PC-3 (cell line): ENCODE data around the gene TALDO1. TPM values are rescaled to one million over a fixed set of nuclear protein-coding genes. Genes with fewer than 3 reads are reported as not detected.

Experiments used
- ATAC-seq: fragments of 200-7000 bp; cut with Tn5 transposase; 2 replicates; pipeline ENCODE4 v1.9.1; 2020; ENCODE audit warnings: mild to moderate bottlenecking, moderate library complexity
- BruUV-seq: library from RNA; stranded (reverse); fragments of 400-500 nt; replicated peaks from 2 replicates; lab custom pipeline; 2021; lab: Mats Ljungman, UMichigan
- CTCF ChIA-PET: fragments of 300-600 bp; sonication (Branson Sonifier 250); formaldehyde crosslinking; loops from one replicate; lab custom pipeline; 2022; ENCODE audit warnings: antibody characterized with exemption; lab: Charles Lee
- POLR2A ChIA-PET: fragments of 300-600 bp; sonication (Branson Sonifier 250); formaldehyde crosslinking; loops from one replicate; lab custom pipeline; 2022; ENCODE audit warnings: antibody characterized with exemption; ENCODE audit not compliant: unreplicated experiment; lab: Charles Lee
- DNase-seq: peaks from one replicate; pipeline ENCODE4 v3.0.0-alpha.2; 2015
- H2AFZ ChIP-seq: fragments of 300-600 bp; sonication (generic); 2 replicates; pipeline ENCODE4 v1.6.0; 2016; ENCODE audit warnings: antibody characterized with exemption, low read length
- H3F3A ChIP-seq: fragments of 300-600 bp; sonication (generic); one replicate; pipeline ENCODE4 v1.6.0; 2017; ENCODE audit warnings: antibody characterized with exemption, low read length, control low read depth, mild to moderate bottlenecking; ENCODE audit not compliant: unreplicated experiment
- H3K27ac ChIP-seq: fragments of 300-600 bp; sonication (generic); 2 replicates; pipeline ENCODE4 v1.5.1; 2016; ENCODE audit warnings: mild to moderate bottlenecking, low read length
- H3K27me3 ChIP-seq: fragments of 300-600 bp; sonication (generic); 2 replicates; pipeline ENCODE4 v1.6.1; 2016; ENCODE audit warnings: low read length, mixed read lengths
- H3K36me3 ChIP-seq: fragments of 300-600 bp; sonication (generic); 2 replicates; pipeline ENCODE4 v1.6.1; 2016; ENCODE audit warnings: low read depth, mixed run types, low read length, mixed read lengths
- H3K4me1 ChIP-seq: fragments of 300-600 bp; sonication (generic); 2 replicates; pipeline ENCODE4 v1.5.1; 2016; ENCODE audit warnings: low read length; ENCODE audit not compliant: insufficient read depth
- H3K4me2 ChIP-seq: fragments of 300-600 bp; sonication (generic); 2 replicates; pipeline ENCODE4 v1.6.0; 2016; ENCODE audit warnings: low read length
- H3K4me3 ChIP-seq: fragments of 300-600 bp; sonication (generic); 2 replicates; pipeline ENCODE4 v1.5.1; 2016; ENCODE audit warnings: mild to moderate bottlenecking, low read length, mixed read lengths
- H3K79me2 ChIP-seq: fragments of 300-600 bp; sonication (generic); 2 replicates; pipeline ENCODE4 v1.6.1; 2017; ENCODE audit warnings: low read length, mixed read lengths
- H3K9ac ChIP-seq: fragments of 300-600 bp; sonication (generic); 2 replicates; pipeline ENCODE4 v1.6.0; 2016; ENCODE audit warnings: mild to moderate bottlenecking, low read length
- H3K9me2 ChIP-seq: fragments of 300-600 bp; sonication (generic); replicated peaks from 2 replicates; pipeline ENCODE4 v1.6.1; 2016; ENCODE audit warnings: mixed run types, low read length, mixed read lengths
- H3K9me3 ChIP-seq: fragments of 300-600 bp; sonication (generic); 2 replicates; pipeline ENCODE4 v1.6.1; 2016; ENCODE audit warnings: low read length, mixed read lengths
- H4K20me1 ChIP-seq: fragments of 300-600 bp; sonication (generic); 2 replicates; pipeline ENCODE4 v1.6.1; 2016; ENCODE audit warnings: low read length, mixed read lengths
- CTCF ChIP-seq: fragments of 300-600 bp; sonication (generic); conservative IDR thresholded peaks from 2 replicates; pipeline ENCODE4 v1.5.1; 2017; ENCODE audit warnings: antibody characterized with exemption, low read depth, mild to moderate bottlenecking, low read length
- EZH2 ChIP-seq: fragments of 300-600 bp; sonication (generic); IDR thresholded peaks from one replicate; pipeline ENCODE4 v1.6.1; 2017; ENCODE audit warnings: antibody characterized with exemption, mild to moderate bottlenecking, low read length; ENCODE audit not compliant: unreplicated experiment
- EZH2phosphoT487 ChIP-seq: fragments of 300-600 bp; sonication (generic); IDR thresholded peaks from 2 replicates; pipeline ENCODE4 v1.6.1; 2018; ENCODE audit warnings: mild to moderate bottlenecking, antibody characterized with exemption, low read length, borderline replicate concordance
- intact Hi-C: fragments of 100-400 bp; cut with micrococcal nuclease; formaldehyde crosslinking; loops from 2 replicates; pipeline ENCODE4 v1.9.0; 2023
- total RNA-seq: library from RNA; depleted of rRNA; stranded (reverse); fragments of >200 nt; gene quantifications from 2 replicates; pipeline ENCODE4 v1.2.3, GENCODE V29; 2014

Gene TALDO1
- total RNA-seq, 1 experiment from 2014 or later: 326 TPM

DNA sequence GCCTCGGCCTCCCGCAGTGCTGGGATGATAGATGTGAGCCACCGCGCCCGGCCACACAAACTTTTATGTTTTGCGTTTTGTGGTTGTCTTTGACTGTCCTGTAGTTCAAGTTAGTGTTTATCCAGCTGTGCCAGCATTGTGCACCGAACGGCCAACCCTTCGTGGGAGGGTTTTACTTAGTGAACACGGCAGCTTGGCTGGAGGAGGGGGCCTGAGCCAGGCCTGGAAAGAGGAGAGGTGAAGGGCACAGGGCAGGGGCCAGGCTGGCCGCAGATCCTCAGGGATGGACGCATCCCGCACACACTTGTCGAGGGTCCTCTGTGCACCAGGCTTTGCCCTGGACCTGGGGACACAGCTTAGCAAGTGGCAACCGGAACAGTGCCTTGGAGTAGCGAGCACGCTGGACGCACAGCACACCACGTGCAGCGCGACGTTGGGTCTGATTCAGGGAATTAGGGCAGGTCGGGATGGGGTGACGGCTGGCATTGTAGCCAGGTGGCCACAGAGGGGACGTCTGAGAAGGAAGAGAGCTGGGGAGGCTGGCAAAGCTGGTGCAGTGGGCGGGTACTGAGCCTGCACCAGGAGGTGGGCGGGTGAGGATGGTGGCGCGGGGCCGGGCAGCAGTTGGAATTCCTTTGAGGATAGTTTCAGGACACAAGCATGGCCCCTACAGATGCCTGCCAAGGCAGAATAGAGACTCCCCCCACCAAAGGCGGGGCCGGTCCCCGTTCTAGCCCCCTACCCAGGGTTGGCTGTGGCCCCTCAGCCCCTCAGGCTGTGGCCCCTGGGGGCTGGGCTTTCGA is 27.8 kb upstream of the TALDO1 start:
- no peak overlapping the region for H3K9ac ChIP-seq
- no TSS peak for BruUV-seq
- peaks cover 16% of the 10 kb centered on the region for H3K79me2 ChIP-seq
- peaks cover 6% of the 10 kb centered on the region; the same call in 1 of the 2 replicates for H3K36me3 ChIP-seq
- DNase-seq (no peak), ATAC-seq (no peak)
- no peaks in the 10 kb centered on the region for H4K20me1 ChIP-seq
- H3K4me2 ChIP-seq: no peak overlapping the region
- intact Hi-C loops: no loop called here
- no peak overlapping the region for H3K4me3 ChIP-seq
- H3F3A ChIP-seq: no peaks in the 10 kb centered on the region
- no peaks in the 10 kb centered on the region for H3K9me3 ChIP-seq
- H3K27me3 ChIP-seq: no peaks in the 10 kb centered on the region
- ChIA-PET POLR2A (no interaction called here), CTCF (no interaction called here)
- TF ChIP-seq EZH2: no peak
- TF ChIP-seq CTCF: no peak
- no peak for TF ChIP-seq EZH2phosphoT487
- H3K9me2 ChIP-seq: no peaks in the 10 kb centered on the region
- H3K27ac ChIP-seq: no peak overlapping the region
- H2AFZ ChIP-seq: no peak overlapping the region
- no peaks in the 10 kb centered on the region for H3K4me1 ChIP-seq

GRCh38 chr11:720017-720641 is 27.1 kb upstream of the TALDO1 start:
- no peak overlapping the region for H3K4me3 ChIP-seq
- H3K36me3 ChIP-seq: peaks cover 9% of the 10 kb centered on the region; the same call in 1 of the 2 replicates
- H2AFZ ChIP-seq: no peak overlapping the region
- intact Hi-C loops: no loop called here
- ChIA-PET POLR2A (no interaction called here), CTCF (no interaction called here)
- no peaks in the 10 kb centered on the region for H3F3A ChIP-seq
- no TSS peak for BruUV-seq
- H3K27ac ChIP-seq: no peak overlapping the region
- H3K9me3 ChIP-seq: no peaks in the 10 kb centered on the region
- H3K4me2 ChIP-seq: no peak overlapping the region
- no peaks in the 10 kb centered on the region for H3K4me1 ChIP-seq
- H3K9me2 ChIP-seq: no peaks in the 10 kb centered on the region
- no peak overlapping the region for H3K9ac ChIP-seq
- no peak for TF ChIP-seq EZH2phosphoT487
- TF ChIP-seq CTCF: no peak
- no peak for TF ChIP-seq EZH2
- ATAC-seq (no peak), DNase-seq (no peak)
- peaks cover 12% of the 10 kb centered on the region for H3K79me2 ChIP-seq
- H3K27me3 ChIP-seq: no peaks in the 10 kb centered on the region
- no peaks in the 10 kb centered on the region for H4K20me1 ChIP-seq
